ENCODE measurements around the gene EML4.
A peak's percentile ranks its signal among the peaks of the same experiment; 100 is the strongest.
"Not testable (repeated sequence)": the region's sequence is repeated elsewhere in the genome, so short reads cannot be mapped to it uniquely, and the experiment has no call there.

Gene EML4

DNA sequence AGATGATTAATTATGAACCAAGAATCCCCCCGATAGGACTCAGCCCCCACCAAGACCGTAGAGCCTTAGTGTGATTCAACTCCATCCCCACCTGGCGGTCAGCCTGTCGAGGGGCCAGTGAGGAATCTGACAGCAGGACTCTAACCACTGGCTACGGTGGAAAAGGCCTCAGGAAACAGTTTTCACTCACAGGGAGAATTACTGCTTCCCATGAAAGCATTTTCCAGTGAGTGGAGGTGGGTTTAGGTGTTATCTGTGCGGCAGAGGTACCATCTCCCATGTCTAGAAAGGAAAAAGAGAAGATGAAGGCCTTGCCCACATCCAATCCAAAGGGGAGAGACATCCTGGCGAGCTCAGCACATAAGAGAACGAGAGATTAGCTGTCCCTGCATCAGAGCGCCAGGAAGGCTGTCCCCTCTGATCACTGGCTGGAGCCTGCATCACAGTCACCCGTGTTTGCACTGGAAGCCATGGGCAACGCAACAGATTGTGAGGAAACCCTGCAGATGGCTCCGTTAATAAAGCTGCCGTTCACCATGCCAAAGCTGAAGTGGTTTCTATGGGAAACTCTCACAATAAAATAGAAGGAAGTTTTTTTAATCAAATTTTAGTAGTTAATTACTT lies 169.5 kb downstream of the EML4 start:
- no peak for DNase-seq

DNA sequence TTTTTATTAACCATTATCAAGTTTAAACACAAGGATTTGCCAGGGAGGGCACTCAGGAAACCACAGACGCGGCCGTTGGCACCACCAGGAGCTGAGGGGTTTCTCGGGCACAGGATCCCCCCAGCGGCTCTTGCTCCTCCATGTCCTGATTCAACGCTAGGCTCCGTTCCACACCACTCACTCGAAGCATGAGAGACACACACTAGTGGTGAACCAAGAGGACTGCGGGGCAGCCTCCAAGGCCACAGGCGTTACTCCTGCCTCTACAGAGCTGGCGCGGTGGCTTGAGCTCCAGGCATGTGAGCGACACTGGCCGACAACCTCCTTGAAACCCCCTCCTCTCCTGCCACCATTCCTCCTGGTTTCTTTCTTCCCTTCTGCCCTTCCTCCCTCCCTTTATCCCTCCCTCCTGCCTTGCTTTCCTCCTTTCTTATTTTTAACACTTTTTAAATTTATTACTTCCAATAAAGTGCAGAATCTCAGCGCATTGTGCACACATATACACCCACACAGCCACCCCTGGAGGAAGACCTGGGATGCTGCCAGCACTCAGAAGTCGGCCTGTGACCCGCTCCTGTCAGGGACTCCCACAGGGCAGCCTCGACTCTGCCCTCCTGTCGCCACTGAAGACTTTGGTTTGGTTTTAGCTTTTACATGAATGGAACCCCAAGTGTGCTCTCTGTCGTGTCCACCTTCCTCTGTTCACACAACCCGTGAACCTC lies 170.2 kb downstream of the EML4 start:
- DNase-seq, result no peak

DNA sequence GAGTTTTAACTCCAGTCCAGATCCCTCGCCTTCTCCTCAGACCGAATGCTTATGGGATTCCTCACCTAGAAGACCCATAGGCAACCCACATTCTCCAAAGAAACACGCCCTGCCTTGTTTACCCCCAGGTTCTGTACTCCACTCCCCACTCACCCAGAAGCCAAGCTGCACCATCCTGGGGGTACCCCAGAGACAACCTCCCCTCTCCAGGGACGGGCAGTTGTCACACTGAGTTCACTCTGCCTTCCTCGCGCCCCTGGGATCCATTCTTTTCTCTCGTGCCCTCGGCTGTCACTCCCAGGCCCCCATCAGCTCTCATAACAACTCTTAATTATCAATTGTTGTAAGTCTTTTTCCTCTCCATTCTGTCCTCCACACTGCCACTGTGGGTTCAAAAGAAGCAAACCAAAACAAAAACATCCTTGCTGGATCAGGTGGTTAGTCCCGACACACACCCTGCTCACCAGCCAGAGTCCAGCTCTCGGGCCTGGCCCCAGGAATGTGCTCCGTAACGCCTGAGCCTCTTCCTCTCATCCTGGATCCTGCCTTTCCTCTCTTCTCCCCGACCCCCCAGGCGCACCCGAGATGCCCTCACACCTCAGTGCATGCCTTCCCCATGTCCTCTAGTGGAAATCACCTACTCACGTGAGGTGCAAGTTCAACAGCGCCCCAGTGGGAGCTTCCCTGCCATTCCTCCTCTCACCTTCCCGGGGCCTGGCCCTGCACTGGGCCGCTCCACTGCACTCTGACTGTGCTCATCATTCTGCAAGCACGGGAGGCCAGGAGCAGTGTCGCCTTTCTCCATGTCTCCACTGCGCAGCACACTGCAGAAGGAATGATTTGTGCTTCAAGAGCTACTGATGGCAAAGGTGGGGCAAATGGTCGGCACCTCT lies 171.1 kb downstream of the EML4 start:
- DNase-seq, result no peak

DNA sequence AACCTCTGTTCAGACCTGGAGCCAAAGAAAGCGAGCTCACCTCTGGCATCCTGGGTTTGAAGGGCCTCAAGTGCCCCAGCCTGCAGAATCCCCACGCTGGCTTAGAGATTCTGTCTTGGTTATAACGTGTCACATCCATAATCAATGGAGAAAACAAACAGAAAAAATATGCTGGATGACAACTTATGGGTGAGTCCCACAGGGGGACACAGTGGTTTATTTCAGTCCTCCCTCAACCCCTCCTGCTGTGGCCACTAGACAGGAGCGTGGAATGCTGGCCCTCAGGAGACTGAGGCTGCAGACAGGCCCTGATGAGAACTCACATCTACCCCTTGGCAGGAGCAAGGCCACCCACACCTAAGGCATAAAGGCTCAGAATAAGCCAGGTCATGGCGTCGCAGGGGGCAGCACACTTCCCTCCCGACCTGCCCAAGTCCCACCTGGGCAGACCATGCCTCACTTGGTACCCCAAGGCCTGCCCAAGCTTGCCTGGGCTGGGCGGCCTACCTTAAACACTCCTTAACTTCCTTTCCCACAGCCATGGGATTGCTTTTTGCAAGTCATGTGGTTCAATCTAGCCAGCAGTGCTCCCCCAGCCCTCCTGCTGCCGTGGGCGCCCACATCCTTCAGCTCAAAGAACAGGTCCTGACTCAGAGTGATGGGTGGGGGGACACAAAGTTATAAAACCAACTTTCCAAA lies 171.9 kb downstream of the EML4 start:
- DNase-seq, result no peak

DNA sequence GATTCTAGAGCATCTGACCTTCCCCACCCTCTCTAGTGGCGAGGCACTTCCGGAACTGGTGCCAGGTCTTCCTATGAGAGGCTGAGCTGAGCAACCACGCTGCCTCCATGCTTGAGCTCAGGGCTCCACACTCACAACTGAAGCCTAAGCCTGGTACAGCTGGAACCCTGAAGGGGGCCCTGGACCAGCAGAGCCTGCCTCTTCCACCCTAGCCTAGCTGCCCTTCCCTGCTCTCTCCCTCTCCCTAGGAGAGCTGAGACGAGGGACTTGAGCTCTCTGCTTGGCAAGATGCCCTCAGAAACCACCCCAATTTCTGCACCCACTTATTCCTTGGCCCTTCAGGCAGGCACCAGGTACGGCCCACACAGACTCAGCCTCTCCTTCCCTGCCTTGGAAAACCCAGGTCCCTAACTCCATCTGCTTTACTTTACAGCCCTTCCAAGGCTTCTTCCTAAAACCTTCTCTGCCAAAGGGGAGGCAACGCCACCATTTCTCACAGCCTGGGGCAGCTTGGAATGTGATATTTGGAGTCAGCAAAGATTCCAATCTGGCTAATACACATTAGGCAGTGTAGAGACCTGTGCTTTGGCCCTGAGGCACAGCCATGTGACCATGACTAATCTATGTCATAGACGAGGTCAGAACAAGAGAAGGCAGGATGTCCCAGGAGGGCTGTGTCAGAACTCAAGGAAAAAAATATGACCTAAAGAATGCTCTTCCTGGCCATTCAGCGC lies 173.1 kb downstream of the EML4 start:
- DNase-seq, result no peak

DNA sequence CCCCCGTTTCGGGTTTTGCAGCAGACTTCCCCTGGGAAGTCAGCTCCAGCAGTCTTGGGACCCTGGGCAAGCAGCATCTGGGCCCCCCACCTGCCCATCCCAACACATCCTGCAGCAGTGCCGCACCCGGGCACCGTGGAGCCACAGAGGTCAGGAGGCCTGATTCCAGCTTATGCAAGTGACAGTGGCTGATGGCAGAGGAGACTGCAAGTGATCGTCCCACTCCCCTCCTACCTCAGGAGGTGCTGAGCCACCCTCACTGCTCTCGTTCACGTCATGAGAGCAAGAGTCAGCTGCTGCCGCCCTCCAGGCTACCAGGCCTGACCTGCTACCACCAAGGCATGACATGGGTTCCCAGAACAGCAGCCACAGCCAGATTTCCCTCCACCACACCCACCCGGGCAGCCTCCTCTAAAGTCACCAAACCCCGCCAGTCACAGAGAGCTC lies 173.7 kb downstream of the EML4 start:
- DNase-seq, result no peak

DNA sequence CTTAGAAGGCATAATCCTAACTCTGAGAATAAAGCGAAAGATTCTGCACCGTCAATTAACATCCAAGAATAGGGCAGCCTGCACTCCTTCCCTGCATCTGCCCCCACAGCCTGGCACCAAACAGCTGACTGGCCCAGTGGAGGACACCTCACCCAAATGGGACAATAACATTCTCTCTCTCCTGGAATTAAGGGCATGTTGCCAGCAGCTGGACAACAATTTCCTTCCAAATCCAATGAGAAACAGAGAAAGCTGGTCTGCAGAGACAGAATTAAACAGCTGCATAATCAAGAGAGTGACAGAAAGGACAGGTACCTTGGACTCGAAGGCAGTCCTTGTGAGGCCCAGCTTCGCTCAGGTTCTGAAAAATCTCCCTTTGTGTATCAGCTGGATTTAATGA lies 176.8 kb downstream of the EML4 start:
- no peak for DNase-seq

DNA sequence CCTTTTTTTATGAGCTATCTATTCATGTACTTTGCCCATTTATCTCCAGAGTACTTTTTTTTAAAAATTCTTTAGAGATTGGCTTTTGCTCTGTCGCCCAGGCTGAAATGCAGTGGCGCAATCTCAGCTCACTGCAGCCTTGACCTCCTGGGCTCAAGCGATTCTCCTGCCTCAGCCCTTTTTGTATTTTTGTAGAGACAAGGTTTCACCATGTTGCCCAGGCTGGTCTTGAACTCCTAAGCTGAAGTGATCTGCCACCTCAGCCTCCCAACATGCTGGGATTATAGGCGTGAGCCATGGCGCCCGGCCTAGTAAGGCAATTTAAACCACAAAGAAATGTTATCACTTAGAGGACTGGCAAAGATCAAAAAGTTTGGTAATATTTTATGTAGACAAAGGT lies 177.7 kb downstream of the EML4 start:
- DNase-seq, result not testable (repeated sequence)

DNA sequence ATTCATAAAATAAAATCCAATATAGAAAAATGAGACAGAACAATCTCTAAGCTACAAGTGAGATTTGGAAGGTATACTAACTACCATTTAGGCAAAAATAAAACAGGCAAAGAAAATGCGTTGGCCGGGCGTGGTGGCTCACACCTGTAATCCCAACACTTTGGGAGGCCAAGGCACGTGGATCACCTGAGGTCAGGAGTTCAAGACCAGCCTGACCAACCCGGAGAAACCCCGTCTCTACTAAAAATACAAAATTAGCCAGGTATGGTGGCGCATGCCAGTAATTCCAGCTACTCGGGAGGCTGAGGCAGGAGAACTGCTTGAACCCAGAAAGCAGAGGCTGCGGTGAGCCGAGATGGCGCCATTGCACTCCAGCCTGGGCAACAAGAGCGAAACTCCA lies 178.4 kb downstream of the EML4 start:
- DNase-seq, result not testable (repeated sequence)

DNA sequence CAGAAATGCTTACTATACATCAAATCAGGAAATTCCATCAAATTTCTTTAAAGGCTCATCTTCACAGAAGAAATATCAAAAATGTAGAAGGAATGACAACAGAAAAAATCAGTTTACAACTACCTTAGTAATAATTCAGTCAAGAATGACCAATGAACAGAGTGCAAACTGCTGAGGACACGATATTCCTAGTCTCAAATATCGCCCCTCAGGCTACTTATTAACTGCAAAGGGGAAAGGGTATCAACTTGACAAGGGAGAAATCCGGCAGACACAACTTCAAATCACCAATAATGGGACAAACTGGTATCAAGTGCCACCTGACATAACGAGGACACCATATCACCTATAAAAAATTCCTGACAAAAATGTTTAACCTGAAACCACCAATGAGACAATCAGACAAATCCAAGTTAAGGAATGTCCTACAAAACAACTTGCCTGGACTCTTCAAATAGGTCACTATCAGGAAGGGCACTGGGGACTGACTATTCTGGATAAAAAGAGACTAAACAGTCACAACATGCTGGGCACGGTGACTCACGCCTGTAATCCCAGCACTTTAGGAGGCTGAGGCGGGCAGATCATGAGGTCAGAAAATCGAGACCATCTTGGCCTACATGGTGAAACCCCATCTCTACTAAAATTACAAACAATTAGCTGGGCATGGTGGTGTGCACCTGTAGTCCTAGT lies 179.1 kb downstream of the EML4 start:
- DNase-seq, result no peak

DNA sequence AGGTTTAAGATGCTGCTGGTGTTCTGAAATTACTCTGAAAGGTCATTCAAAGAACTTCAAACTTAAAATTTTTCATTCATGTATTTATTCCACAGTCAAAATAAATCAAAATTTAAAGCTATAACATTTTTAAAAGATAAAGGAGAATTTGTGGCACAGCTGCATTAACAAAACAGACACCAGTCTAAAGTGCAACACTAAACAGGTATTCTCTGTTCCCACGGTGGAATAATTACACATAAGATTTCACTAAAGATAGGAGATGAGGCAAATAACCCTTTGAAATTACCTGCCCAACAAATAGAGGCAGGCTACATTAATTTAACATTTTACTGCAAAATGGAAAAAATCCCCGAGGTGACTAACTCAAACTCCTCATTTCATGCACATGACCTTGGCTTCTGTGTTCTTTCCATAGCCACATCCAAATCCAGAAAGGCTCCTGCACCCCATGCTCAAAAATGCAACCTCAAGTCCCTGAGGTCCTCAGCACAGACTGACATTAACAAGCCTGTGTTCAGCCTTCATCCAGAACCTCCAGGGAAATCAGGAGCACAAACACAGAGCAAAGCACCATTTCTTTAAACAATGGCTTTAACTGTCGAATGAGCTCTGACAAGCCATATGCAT lies 181.4 kb downstream of the EML4 start:
- no peak for DNase-seq

DNA sequence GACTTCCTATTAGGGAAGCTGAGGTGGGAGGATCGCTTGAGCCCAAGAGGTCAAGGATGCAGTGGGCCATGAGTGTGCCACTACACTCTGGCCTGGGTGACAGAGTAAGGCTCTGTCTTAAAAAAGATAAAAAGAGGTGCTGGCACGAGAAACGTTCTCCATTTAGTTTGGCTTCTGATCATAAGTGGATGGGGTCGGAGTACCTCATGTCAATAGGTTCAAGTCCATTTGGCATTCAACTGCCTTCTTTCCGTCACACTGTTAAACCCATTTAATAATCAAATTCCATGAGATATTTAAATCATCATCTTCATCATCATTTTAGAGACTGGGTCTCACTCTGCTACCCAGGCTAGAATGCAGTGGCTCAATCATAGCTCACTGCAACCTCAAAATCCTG lies 182.7 kb downstream of the EML4 start:
- no peak for DNase-seq

DNA sequence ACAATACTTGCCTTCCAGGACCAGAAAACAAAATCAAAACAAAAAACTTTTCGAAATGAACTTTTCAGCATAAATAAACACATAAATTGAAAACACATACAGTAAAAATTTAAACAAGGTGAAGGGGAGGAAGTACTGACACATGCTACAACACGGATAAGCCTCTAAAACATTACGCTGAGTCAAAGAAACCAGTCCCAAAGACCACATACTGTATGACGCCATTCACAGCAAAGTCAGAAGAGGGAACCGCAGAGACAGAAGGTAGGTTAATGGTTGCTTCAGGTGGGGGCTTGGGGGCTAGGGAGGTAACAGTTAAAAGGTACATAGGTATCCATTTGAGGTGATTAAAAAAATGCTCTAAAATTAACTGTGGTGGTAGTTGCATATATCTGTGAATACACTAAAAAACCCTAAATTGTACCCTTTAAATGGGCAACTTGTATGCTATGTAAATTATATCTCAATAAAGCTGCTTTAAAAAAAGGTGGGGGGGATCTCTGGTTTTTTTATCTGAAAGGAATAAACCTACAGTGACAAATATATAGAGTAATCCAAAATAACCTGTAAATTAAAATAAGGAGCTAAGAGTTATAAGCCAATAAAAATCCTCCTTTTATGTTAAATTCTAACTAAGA lies 184.8 kb downstream of the EML4 start:
- no peak for DNase-seq

DNA sequence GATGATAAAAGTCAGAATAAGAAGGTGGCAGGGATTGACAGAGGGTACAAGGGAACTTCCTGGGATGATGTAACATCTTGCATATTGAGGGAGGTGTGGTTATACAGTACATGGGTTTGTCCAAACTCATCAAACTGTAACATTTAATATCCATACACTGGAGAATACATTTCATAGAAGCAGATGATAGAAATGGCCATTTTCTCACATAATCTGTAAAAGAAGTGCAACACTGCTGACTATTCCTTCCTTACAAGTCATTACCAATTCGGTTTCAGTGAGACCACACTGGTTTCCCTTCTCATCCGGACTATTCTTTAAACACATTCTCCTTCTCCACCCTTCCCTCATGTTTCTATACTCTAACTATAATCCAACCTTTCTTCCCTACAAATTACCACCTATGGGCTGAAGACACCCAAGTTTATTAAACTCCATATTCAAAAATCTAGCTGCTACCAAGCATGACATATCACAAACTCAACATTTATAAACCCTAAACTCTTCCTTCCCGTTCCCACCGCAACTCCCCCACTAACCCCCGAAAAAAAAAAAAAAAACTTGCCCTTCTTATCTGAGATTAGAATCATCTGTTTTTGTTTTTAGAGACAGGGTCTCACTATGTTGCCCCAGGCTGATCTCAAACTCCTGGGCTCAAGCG lies 190.3 kb downstream of the EML4 start:
- DNase-seq, result no peak

DNA sequence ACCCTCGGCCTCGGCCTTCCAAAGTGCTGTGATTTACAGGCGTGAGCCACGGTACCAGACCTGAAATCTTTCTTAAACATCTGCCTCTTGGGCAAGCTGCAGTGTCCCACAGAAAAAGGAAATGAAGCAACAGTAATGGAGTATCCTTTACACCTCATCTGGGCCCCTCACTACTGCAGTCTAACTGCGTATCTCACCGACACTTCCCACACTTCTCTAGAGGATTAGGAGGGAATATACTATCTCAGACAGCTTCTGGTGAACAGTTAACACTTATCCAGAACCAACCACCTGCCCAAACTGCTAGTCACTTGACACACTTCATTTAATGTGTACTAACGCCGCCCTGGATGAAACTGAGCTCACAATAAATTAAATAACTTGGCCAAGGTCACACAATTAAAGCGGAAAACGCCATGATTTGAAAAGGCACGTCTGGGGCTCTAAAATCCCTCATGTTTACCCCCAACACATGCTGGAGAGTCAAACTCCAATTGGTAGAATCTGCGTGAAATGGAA lies 190.9 kb downstream of the EML4 start:
- no peak for DNase-seq

DNA sequence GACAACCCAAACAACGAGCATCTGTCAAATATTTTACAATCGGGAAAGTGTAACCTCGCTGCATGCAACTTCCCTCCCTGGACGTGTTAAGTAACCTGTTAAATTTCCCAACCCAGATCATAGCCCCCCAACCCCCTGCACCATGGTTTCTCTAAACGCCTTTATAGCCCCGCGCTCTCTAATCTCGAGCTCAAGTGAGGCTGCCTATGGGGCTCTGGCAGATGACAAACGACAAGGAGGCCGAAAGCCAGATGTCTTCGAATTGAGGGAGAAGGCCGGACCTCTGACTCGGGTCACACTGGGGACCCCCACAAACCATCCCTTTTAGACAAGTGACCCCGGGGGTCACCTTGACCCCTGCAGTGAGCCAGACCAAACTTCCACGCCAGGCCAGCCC lies 191.3 kb downstream of the EML4 start:
- DNase-seq, result no peak

DNA sequence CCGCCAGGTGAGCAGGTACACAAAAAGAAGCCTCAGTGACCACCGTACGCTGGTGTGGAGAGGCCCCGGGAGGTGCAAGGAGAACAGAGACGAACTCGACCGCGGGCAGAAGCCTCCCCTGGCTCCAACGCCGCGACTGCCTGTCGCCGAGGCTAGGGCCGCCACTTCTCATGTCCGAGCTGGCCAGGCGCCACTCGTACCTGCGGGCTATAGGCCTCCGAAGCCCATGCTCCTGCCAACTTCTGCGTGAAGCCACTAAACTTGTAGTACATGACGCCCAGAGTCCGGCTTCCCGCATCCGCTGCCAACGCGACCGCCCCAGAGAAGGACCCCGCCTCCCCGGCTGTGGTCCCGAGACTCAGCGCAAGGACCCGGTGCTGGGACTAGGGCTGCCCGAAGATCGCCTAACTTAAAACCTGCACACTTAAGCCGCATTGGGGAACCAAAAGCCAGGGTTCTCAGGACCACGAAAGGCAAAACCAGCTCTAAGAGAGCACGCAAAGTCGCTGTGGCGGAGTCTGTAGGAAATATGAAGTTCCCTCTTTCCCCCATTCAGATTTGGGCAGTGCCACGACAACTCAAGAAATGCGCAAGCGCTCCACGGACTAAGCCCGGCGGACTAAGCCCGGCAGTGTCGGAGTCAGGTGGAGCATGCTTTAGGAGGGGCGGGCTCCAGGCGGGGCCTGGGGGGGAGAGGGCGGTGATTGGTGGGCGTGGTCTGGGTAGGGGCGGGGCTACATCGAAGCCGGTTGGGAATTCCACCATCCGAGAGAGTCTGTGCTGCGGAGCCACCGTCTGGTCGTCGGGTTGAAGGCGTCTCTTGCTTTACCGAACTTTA lies 192.0 kb downstream of the EML4 start, which contains the start of gene COX7A2L:
Gene COX7A2L (minus strand): TSS at position 328 of the 838 bp plus-strand sequence. CDS start 56 bp downstream, at position 272.
- peak; percentile 93 to 94 for DNase-seq

DNA sequence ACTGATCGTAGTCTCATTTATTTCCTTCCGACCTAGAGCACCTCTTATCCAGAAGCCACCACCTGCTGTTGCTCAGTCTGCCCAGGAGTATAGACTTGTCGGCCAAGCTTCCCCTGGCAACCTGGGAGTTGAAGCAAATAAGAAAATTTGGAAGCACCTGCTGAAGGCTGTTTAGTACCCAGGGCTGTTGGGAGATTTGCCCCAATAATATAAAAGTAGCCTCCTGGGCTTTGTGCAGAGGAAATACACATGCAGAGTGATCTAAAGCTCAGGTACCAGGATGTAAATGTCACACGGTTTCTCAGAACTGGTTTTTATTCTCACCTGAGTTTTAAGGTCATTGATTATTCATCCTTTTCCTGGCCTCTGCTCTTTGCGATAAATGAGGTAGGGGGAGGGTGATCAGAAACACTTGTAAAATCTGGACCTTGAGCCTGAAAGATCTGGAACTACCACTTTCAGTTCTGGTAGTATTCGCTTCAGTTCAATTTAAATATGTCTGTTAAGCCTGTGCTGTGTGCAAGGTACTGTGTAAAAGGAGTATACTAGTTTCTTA lies 192.7 kb downstream of the EML4 start:
- DNase-seq, result no peak
